ENCODE measurements around the gene PARVB.
A peak's percentile ranks its signal among the peaks of the same experiment; 100 is the strongest.
"Not testable (repeated sequence)": the region's sequence is repeated elsewhere in the genome, so short reads cannot be mapped to it uniquely, and the experiment has no call there.

The PARVB gene

GRCh38 chr22:44045145-44045544, 21.0 kb downstream of the PARVB start:
- no peaks in the 10 kb centered on the region for H3K9me3 Mint-ChIP-seq
- no peak for DNase-seq (ENCODE audit: low spot score)
- H3K4me1 Mint-ChIP-seq (ENCODE audit: low read depth) = peaks cover 32% of the 10 kb centered on the region
- no peak overlapping the region for H3K27ac Mint-ChIP-seq
- peaks cover 6% of the 10 kb centered on the region for H3K36me3 Mint-ChIP-seq (ENCODE audit: low read depth)
- no peaks in the 10 kb centered on the region for H3K27me3 Mint-ChIP-seq (ENCODE audit: low read depth)
- H3K4me3 Mint-ChIP-seq = no peak overlapping the region

GRCh38 chr22:44046485-44047141, 22.5 kb downstream of the PARVB start:
- Mint-ChIP-seq H3K4me1 (ENCODE audit: low read depth) (peaks cover 39% of the 10 kb centered on the region), H3K27me3 (ENCODE audit: low read depth) (no peaks in the 10 kb centered on the region), H3K4me3 (no peak overlapping the region), H3K27ac (peak overlapping the region; percentile 69), H3K9me3 (no peaks in the 10 kb centered on the region), H3K36me3 (ENCODE audit: low read depth) (peaks cover 4% of the 10 kb centered on the region)
- no peak for DNase-seq (ENCODE audit: low spot score)

- no peak for DNase-seq (ENCODE audit: low spot score)
- Mint-ChIP-seq H3K36me3 (ENCODE audit: low read depth) (peaks cover 4% of the 10 kb centered on the region), H3K27me3 (ENCODE audit: low read depth) (no peaks in the 10 kb centered on the region), H3K27ac (peak overlapping the region; percentile 74), H3K4me3 (peak overlapping the region; percentile 53), H3K9me3 (no peaks in the 10 kb centered on the region), H3K4me1 (ENCODE audit: low read depth) (peaks cover 33% of the 10 kb centered on the region)
Observed at GRCh38 chr22:44047891-44048301, 23.8 kb downstream of the PARVB start.

- H3K4me1 Mint-ChIP-seq (ENCODE audit: low read depth) = peaks cover 32% of the 10 kb centered on the region
- no peaks in the 10 kb centered on the region for H3K9me3 Mint-ChIP-seq
- H3K27ac Mint-ChIP-seq = no peak overlapping the region
- peaks cover 4% of the 10 kb centered on the region for H3K36me3 Mint-ChIP-seq (ENCODE audit: low read depth)
- H3K4me3 Mint-ChIP-seq = peak overlapping the region; percentile 29
- no peak for DNase-seq (ENCODE audit: low spot score)
- no peaks in the 10 kb centered on the region for H3K27me3 Mint-ChIP-seq (ENCODE audit: low read depth)
Observed at GRCh38 chr22:44049486-44050231, 25.6 kb downstream of the PARVB start.

- Mint-ChIP-seq H3K27ac (no peak overlapping the region), H3K9me3 (no peaks in the 10 kb centered on the region), H3K4me1 (ENCODE audit: low read depth) (peaks cover 25% of the 10 kb centered on the region), H3K4me3 (no peak overlapping the region), H3K27me3 (ENCODE audit: low read depth) (no peaks in the 10 kb centered on the region), H3K36me3 (ENCODE audit: low read depth) (peaks cover 2% of the 10 kb centered on the region)
- no peak for DNase-seq (ENCODE audit: low spot score)
Observed at GRCh38 chr22:44050766-44051355, 26.8 kb downstream of the PARVB start.

GRCh38 chr22:44051358-44051757, 27.3 kb downstream of the PARVB start:
- Mint-ChIP-seq H3K4me3 (no peak overlapping the region), H3K9me3 (no peaks in the 10 kb centered on the region), H3K27ac (peak overlapping the region; percentile 58), H3K4me1 (ENCODE audit: low read depth) (peaks cover 25% of the 10 kb centered on the region), H3K27me3 (ENCODE audit: low read depth) (no peaks in the 10 kb centered on the region), H3K36me3 (ENCODE audit: low read depth) (no peaks in the 10 kb centered on the region)
- DNase-seq (ENCODE audit: low spot score) = no peak

- Mint-ChIP-seq H3K27ac (no peak overlapping the region), H3K9me3 (no peaks in the 10 kb centered on the region), H3K27me3 (ENCODE audit: low read depth) (no peaks in the 10 kb centered on the region), H3K4me1 (ENCODE audit: low read depth) (peaks cover 25% of the 10 kb centered on the region), H3K36me3 (ENCODE audit: low read depth) (no peaks in the 10 kb centered on the region), H3K4me3 (no peak overlapping the region)
- no peak for DNase-seq (ENCODE audit: low spot score)
Observed at GRCh38 chr22:44051961-44052360, 27.9 kb downstream of the PARVB start.

GRCh38 chr22:44055805-44056204, 31.7 kb downstream of the PARVB start:
- Mint-ChIP-seq H3K4me3 (no peak overlapping the region), H3K36me3 (ENCODE audit: low read depth) (peaks cover 14% of the 10 kb centered on the region), H3K27me3 (ENCODE audit: low read depth) (no peaks in the 10 kb centered on the region), H3K4me1 (ENCODE audit: low read depth) (peaks cover 9% of the 10 kb centered on the region), H3K27ac (no peak overlapping the region), H3K9me3 (peaks cover 9% of the 10 kb centered on the region)
- DNase-seq (ENCODE audit: low spot score) = no peak

- not testable (repeated sequence) for H3K4me3 Mint-ChIP-seq; H3K4me1 Mint-ChIP-seq (ENCODE audit: low read depth); H3K9me3 Mint-ChIP-seq; H3K27me3 Mint-ChIP-seq (ENCODE audit: low read depth); H3K27ac Mint-ChIP-seq; DNase-seq (ENCODE audit: low spot score)
- H3K36me3 Mint-ChIP-seq (ENCODE audit: low read depth) = peaks cover 14% of the 10 kb centered on the region
Observed at GRCh38 chr22:44056649-44057048, 32.5 kb downstream of the PARVB start.

- H3K9me3 Mint-ChIP-seq = peaks cover 9% of the 10 kb centered on the region
- DNase-seq (ENCODE audit: low spot score) = no peak
- H3K27ac Mint-ChIP-seq = no peak overlapping the region
Observed at GRCh38 chr22:44057401-44057987, 33.4 kb downstream of the PARVB start.

GRCh38 chr22:44063462-44064371, 39.6 kb downstream of the PARVB start:
- H3K4me1 Mint-ChIP-seq (ENCODE audit: low read depth) = peaks cover 10% of the 10 kb centered on the region
- peaks cover 9% of the 10 kb centered on the region for H3K9me3 Mint-ChIP-seq
- DNase-seq (ENCODE audit: low spot score) = no peak
- no peak overlapping the region for H3K27ac Mint-ChIP-seq
- peaks cover 14% of the 10 kb centered on the region for H3K36me3 Mint-ChIP-seq (ENCODE audit: low read depth)
- H3K27me3 Mint-ChIP-seq (ENCODE audit: low read depth) = no peaks in the 10 kb centered on the region
- no peak overlapping the region for H3K4me3 Mint-ChIP-seq

More at GRCh38 chr22:44057401-44057987, 33.4 kb downstream of the PARVB start:
- H3K4me3 Mint-ChIP-seq = no peak overlapping the region
- H3K36me3 Mint-ChIP-seq (ENCODE audit: low read depth) = peaks cover 14% of the 10 kb centered on the region
- H3K4me1 Mint-ChIP-seq (ENCODE audit: low read depth) = peaks cover 3% of the 10 kb centered on the region
- no peaks in the 10 kb centered on the region for H3K27me3 Mint-ChIP-seq (ENCODE audit: low read depth)

GRCh38 chr22:44067033-44067432, 42.9 kb downstream of the PARVB start:
- no peak for DNase-seq (ENCODE audit: low spot score)
- Mint-ChIP-seq H3K27ac (no peak overlapping the region), H3K4me3 (no peak overlapping the region), H3K27me3 (ENCODE audit: low read depth) (no peaks in the 10 kb centered on the region), H3K36me3 (ENCODE audit: low read depth) (no peaks in the 10 kb centered on the region), H3K4me1 (ENCODE audit: low read depth) (peaks cover 13% of the 10 kb centered on the region), H3K9me3 (no peaks in the 10 kb centered on the region)

GRCh38 chr22:44067901-44068300, 43.8 kb downstream of the PARVB start:
- H3K36me3 Mint-ChIP-seq (ENCODE audit: low read depth) = no peaks in the 10 kb centered on the region
- H3K9me3 Mint-ChIP-seq = no peaks in the 10 kb centered on the region
- DNase-seq (ENCODE audit: low spot score) = no peak
- no peaks in the 10 kb centered on the region for H3K27me3 Mint-ChIP-seq (ENCODE audit: low read depth)
- H3K4me3 Mint-ChIP-seq = no peak overlapping the region
- peaks cover 13% of the 10 kb centered on the region for H3K4me1 Mint-ChIP-seq (ENCODE audit: low read depth)
- no peak overlapping the region for H3K27ac Mint-ChIP-seq
